GM18873 (cell line): Measurements from ENCODE around the gene TNFSF15.

Experiments
- ATAC-seq: cut with Tn5 transposase; IDR thresholded peaks from one replicate; pipeline ENCODE4 v1.9.1; 2021; ENCODE audit warnings: mild to moderate bottlenecking, moderate library complexity, moderate number of reproducible peaks; ENCODE audit not compliant: unreplicated experiment, low FRiP score

The TNFSF15 gene

DNA sequence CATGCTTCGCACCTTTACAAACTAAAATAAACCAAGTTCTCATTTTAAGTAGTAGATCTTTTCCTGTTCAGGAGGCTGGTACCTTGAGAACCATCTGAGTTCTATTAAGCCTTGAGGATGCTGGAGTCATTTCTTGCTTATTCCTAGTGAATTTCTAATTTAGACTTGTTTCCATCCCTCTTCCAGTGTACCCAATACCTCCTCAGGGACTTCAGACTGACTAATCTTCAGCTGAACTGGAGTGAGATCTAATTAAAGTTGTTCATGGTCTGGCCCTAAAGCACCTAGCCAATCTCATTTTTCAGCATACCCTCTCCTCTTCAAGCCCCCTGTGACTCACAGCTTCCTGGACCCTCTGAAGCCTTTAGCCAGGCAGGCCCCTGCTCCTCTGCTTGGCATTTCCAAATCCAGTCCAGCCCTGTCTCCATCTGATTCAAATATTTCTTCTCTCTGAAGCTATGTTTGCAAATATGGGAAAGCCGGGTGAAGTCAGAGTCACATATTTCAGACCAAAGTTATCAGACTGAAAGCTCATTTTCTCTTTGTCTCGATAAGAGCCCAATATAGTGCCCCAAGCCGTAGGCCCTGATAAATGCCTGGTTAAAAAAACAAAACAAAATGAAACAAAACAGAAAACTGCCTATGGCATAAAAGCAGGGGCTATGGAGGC lies 19.4 kb upstream of the TNFSF15 start:
- ATAC-seq = no peak

DNA sequence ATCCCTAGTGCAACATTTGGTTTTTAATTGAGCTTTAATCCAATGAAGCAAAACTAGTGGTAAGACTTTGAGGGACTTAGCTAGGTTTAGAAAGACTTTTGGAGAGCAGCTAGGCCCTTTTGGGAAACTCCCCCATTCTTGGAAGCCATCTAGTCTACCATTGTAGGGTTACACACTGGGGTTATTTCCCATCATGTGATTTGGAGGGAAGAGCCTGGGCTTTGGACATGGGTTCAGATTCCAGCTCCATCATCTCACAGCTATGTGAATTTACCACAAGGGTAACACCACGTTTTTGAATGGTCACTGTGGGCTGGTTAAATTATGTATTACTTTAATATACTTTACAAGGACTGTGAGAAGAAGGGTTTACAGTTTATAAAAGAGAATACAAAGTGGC lies 18.3 kb upstream of the TNFSF15 start:
- no peak for ATAC-seq

DNA sequence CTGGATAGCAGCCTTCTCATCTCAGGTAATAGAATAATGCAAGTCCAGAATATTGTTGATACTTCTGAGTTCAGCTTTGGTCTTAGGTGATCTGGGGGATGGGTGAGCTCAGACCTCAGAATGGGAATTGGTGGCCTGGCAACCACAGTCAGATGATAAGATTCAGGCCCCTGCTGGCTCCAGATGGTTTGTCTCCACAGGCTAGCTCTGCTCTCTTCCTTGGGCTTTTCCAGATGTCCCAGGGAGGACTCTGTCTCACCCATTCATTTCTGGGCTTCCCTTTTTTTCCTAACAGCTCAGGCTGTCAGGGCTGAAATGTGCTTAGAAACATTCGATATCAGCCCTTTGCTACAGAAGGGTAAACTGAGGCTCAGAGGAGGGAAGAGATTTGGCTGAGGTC lies 17.6 kb upstream of the TNFSF15 start:
- no peak for ATAC-seq

DNA sequence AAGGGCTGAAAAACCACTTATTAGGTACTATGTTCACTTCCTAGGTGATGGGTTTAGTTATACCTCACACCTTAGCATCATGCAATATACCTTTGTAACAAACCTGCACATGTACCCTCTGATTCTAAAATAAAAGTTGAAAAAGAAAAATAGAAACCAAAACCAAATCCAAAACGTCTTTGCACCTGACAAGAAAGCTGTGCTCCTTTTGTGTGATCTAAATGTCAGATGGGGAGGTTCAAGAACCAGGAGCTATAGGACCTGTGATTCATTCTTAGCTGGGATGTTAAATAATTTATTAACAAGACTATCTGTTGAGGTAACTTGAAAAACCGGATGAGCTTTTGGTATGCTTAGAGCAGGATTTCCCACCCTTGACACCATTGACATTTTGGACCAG lies 16.9 kb upstream of the TNFSF15 start:
- no peak for ATAC-seq

DNA sequence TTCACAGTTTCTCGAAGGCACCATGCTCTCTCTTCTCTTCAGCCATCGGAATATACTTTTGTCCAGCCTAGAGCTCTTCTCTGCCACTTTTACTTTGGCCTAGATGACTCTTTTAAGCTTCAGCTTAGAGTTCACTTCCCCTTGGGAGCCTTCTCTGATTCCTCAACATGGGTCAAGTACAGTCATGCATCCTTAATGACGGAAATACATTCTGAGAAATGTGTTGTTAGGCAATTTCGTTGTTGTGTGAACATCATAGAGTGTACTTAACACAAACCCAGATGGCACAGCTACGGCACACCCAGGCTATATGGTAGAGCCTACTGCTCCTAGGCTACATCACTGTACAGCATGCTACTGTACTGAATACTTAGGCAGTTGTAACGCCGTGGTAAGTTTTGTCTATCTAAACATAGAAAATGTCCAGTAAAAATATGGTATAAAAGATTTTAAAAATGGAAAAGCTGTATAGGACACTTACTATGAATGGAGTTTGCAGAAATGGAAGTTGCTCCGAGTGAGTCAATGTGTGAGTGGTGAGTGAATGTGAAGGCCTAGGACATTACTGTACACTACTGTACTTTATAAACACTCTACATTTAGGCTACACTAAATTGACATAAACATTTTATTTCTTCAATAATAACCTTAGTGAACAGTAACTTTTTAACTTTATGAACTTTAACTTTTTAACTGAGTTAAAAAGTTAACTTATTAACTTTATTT lies 15.1 kb upstream of the TNFSF15 start:
- no peak for ATAC-seq

DNA sequence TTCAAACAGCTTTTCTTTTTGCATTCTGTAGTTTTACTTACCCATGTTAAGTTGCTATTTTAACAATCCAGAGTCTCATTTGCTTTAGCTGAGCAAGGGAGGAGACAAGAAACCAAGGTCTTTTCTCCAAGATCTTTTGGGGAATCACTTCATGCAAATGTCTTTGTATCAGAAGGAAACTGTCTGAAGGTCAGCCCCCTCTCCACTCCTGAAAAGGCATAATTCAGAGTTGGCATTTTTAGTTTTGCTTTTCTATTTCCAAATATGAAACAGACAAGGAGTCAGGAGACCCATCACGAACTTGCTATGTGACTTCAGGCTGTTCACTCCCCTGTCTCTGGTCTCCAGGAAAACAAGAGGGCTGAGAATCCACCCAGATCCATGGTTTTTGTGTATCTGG lies 12.3 kb upstream of the TNFSF15 start:
- no peak for ATAC-seq

DNA sequence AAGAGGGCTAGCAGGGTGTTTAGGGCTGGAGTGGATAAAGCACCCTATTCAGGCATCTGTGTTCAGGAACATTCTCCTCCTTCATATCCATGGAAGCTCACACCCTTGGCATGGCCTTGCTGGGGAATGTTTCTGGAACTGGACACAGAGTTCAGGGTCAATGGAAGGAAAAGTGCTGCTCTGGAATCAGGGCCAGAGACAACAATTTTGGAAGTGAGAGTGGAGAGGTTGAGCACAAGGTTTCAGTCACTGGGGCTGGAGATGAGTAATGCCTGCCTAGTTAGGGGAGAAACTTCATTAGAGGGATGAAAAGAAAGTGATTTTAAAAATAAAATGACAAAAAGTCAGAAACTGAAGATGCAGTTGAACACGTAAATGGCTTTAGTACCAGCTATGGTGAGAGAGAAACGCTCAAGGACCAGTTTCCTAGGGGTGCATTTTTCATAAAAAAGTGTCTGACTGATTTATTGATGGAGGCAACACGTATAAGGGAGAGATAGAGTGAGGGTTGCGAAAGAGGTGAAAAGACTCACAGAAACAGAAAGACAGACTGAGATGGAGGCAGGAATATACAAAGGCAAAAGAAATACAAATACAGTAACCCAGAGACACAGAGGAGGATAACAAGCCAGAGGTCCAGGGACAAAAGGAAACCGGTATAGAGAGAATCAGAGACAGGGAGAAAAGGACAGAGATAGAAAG lies 8.0 kb upstream of the TNFSF15 start:
- no peak for ATAC-seq

DNA sequence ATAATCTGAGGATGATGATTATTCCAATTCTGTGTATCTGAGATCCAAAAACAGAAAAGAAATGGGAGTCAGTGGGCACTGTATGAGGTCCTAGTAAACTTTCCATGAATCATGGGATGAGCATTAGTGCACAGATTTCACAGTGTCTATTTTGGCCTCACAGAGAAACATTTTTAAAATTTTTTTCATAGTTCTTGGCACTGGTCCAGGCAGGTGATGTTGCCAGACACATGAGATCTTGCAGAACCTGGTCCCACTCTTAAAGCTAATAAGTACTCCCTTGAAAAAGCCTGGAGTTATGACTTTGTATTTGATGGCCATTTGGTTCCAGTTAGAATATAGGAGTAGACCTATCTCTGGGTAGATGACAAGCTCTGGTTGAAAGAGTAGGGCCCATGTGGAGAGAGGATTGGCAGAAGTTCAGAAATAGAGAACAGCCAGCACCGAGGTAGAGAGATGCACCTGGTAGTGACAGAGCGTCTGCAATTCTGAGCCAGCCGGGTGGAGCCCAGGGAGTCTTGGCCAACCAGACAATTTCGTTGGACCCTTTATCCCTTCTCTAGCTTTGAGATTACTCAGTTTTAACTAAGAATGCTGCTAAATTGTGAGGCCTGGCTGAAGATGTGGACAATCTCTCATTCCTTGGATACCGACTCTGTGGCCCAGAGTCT lies 6.3 kb upstream of the TNFSF15 start:
- ATAC-seq = no peak

DNA sequence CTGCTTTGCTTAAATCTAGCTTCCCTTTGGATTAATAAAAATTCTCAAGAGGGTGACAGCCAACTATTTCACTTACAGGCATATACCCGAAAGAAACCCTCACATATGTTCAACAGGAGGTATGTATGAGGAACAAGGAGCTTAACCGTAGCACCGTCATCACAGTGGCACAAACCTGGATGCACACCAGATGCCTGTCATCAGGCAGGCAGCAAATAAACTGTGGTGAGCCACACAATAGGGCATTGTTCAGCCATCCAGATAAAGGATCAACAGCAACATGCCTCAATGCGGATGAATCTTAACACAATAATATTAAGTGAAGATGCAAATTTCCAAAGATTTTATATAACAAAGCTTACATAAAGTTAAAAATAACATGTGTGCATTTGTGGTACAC lies 5.5 kb upstream of the TNFSF15 start:
- ATAC-seq = no peak

DNA sequence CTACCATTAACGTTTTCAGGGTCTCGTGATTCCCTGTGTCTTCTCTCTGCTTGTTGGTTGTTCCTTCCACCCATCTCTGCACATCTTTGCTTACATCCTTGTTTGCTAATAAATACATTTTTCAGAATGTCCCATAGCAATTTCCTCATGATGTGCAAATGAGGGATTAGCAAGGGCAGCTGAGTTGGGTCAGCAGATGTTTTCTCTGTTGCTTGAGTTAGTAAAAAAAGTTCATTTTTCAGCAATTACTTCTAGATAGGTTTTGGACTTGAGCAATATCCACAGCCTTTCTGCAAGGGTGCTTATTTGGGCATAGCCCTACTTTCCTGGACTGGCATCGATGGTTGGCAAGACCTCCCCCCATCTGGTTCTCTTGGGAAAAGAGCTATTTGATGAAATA lies 4.8 kb upstream of the TNFSF15 start:
- no peak for ATAC-seq

DNA sequence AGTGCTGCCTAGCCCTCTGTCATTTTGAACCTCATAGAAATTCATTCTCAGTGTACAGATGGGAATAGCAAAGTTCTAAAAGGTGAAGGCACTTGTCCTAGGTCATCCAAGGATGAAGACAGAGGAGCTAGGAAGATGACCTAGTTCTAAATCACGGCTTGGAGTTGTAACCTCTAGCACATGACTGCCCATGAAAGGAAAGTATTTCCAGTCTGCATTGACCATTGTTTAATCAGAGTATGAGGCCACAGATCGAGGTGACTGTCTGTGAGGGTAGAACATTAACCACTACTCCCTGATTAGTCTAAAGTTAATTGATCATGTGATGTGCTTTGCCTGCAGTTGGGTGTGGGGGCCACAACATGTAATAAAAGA lies 674 bp upstream of the TNFSF15 start:
- ATAC-seq = peak; percentile 20

DNA sequence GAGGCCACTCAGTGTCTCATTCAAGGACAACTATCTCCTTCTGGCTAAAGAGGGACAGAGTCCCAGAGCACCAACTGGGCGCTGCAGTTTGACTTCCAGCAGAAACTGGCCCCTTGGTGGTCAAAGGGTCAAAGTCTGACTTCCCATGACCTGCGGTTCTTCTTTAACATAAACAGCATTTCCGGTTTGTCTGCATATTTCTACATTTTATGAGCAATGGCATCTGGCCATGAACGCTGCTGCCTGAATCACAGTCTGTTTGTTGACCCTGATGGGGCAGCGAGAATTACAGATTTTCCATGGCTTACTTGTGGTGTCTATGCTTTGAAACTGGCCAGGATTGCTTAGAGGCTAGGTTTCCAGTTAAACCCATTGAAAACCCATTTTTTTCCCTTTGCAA lies 1.3 kb downstream of the TNFSF15 start:
- ATAC-seq = no peak

DNA sequence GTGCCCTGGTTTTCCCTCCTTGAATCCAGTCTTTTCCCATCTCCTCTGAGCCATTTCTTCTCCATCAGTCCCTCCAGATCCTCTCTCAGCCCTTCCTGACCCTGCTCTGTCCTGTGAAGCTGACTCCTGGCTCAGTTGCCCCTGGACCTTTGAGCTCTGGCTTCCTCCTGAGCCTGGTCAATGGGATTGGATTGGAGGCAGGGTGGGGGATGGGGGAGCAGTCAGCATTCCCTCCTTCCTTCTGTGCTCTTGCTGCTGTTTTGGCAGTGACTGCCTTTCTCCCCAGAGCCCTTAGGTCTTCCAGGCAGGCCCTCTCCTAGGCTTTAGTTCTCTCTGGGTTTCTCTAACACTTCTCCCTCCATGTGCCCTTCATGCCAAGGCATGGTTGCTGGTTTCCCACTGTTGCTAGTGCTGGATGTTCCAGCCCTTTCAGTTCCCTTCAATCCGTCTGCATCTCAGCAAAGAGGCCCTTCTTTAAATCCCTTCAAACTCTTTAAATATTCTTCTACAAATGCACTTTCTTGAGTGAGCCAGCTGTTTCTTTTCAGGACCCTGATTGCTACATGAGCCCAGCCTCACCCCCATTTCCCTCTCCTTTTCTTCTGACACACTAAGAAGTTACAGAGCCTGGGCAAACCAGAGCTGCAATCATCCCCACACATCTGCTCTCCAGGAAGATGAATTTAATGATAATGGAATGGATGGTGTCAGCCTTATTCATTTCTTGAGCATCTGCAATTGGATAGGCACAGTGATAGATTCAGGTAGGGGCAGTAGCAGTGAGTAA lies 2.2 kb downstream of the TNFSF15 start:
- ATAC-seq = no peak

DNA sequence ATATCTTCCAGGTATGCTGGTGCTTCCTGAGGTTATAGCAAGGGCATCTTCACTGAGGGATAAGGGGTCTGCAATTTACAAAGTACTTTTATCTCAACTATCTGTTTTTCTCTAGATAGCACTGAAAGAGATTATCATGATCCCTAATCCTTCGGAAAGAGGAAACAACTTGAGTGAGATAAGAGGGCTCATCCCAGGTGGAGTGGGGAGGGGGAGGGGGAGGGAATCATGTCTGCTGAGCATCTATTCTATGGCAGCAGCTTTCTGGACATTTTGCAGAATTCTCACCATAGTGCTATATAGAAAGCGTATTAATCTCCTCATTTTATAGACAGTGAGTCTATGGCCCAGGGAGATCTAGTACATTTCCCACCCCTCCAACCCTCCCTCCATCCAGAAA lies 5.9 kb downstream of the TNFSF15 start:
- ATAC-seq = no peak

DNA sequence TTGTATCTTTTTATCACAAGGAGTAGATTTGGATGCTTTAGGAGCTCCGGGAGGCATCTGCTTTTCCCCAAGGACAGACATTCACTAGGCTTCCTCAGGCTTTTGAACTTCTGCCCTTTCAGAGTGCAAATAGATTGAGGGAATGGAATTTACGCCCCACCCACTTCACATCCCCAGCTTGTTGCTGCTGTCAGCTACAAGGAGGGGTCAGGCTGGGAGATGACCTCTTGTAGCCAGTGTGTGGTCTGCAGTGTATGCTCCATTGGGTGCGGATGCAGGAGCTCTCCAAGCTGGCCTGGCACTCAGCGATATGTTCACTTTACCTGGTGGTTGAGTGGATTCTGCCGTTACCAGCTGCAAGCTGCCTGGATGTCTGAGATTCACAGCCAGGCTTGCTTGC lies 6.4 kb downstream of the TNFSF15 start:
- no peak for ATAC-seq

DNA sequence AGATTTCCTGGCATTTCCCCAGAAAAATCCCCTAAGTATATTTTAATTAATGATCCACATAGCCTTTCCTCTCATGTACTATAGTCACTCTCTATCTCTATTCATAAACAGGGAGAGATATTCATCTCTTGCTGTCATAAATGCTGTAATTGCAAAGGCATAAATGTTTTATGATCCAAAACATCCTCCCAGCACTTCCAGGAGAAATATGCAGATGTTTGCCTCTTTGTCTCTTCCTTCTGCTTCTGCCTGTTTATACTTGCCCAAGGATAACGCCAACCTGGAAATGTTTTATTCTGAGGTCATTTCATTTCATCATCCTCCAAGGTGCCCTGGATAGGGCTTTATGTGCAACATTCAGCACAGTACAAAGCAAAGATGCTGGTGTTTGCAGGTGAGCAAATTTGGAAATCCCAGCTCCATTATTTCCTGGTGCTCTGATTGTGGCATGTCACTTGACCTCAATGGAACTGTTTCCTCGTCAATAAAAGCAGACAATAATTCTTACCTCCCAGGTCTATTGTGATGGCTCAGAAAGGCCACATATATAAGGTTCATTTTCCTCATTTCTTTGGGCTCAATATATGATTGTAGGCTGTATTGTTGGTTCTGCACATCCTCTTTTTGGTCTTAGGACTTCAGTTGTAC lies 6.9 kb downstream of the TNFSF15 start:
- no peak for ATAC-seq

DNA sequence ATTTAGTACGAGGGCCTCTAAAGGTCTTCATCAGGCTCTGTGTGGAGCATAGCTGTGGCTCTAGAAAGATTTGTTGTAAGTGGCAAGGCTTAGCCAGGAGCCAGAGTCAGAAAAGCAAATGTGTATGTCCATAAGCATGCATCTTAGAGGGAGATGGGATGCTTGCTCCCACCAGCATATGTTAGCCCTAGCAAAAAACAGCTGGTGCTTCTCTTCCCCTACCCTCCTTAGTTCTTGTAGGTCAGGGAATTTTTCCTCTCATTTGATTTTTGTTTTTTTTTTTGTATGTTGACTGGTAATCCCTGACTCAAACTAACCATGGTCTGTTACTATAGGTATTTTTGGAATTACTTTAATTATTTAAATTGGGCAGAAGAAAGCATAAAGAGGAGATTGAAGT lies 7.7 kb downstream of the TNFSF15 start:
- no peak for ATAC-seq

DNA sequence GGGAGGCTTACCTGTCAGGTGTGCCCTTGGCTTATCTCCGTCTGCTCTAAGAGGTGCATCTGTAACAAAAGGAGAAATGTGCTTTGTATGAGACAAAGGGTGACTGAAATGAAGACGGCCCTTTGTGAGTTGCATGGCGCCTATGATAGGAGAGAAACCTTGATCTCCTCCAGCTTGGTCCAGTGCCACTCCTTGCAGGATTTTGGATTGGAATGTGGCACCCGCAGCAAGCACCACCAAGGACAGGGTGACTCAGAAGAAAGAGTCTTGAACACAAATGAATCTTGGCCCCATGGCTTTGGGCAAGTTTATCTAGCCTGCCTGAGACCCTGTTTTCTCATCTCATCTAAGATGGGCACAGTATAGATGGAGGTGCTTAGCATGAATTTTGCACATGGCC lies 13.4 kb downstream of the TNFSF15 start:
- no peak for ATAC-seq

DNA sequence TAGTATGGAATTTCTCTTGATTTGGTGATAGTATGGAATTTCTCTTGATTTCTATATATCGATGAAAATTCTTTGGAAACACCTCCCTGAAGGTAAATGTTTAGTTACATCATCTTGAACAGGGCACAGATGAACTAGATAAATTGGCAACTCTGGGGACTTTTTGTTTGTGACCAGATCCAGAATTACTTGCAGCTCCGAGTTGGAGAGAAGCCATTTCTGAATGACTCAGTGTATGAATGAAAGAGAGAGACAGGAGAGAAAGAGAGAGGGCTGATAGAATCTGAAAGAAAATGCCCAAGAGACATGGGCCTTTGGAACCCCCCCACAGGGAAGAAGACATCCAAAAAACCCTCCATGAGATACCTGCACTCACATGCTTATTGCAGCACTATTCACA lies 14.1 kb downstream of the TNFSF15 start:
- no peak for ATAC-seq

DNA sequence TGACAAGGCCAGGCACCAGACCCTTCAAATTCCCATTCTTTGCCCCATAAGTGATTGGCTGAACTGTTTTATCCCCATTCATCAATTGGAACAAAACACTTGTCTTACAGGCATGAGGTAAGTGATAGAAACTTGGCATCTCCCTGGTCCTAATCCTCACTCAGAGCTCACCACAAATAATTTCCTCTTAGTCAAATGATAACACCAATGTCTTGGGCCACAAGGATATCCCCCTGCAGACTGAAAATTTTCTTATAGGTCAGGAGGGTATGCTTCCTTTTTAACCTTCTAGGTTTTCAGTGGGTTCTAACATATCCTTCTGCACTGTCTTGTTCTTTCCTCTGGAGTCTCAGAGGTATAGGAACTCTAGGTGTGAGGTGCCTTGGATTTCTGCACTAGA lies 14.5 kb downstream of the TNFSF15 start:
- ATAC-seq = no peak
